HepG2 (cell line): Measurements from ENCODE around the gene CHMP1A. TPM values are rescaled to one million over a fixed set of nuclear protein-coding genes. Genes with fewer than 3 reads are reported as not detected.

ENCODE experiments used
- ATRX ChIP-seq: sonication (generic); formaldehyde crosslinking; IDR thresholded peaks from 2 replicates; pipeline ENCODE4 v1.4.0; 2020; ENCODE audit warnings: missing genetic modification reagents, borderline replicate concordance
- CENPT ChIP-seq: sonication (generic); formaldehyde crosslinking; IDR thresholded peaks from 2 replicates; pipeline ENCODE4 v1.8.0; 2022; ENCODE audit warnings: low read depth, mild to moderate bottlenecking, moderate library complexity, missing genetic modification reagents
- ETV5 ChIP-seq: IDR thresholded peaks from 2 replicates; pipeline ENCODE4 v1.6.1; 2018; ENCODE audit warnings: missing biosample characterization, missing genetic modification reagents, inconsistent platforms, borderline replicate concordance
- FOXJ3 ChIP-seq: sonication (generic); formaldehyde crosslinking; IDR thresholded peaks from 2 replicates; pipeline ENCODE4 v1.4.0; 2020; ENCODE audit warnings: missing genetic modification reagents, mild to moderate bottlenecking, borderline replicate concordance
- JUND ChIP-seq: sonication (generic); formaldehyde crosslinking; IDR thresholded peaks from 2 replicates; pipeline ENCODE4 v1.8.0; 2022; ENCODE audit warnings: mild to moderate bottlenecking, missing genetic modification reagents
- KDM4B ChIP-seq: sonication (generic); formaldehyde crosslinking; IDR thresholded peaks from 2 replicates; pipeline ENCODE4 v1.4.0; 2020; ENCODE audit warnings: missing genetic modification reagents
- MZF1 ChIP-seq: sonication (generic); formaldehyde crosslinking; IDR thresholded peaks from 2 replicates; pipeline ENCODE4 v1.8.1; 2023; ENCODE audit warnings: mild to moderate bottlenecking, missing genetic modification reagents, borderline replicate concordance
- PTBP1 ChIP-seq: fragments of 200-400 bp; formaldehyde crosslinking; IDR thresholded peaks from 2 replicates; pipeline ENCODE4 v1.6.1; 2018; ENCODE audit warnings: low read length, low read depth; ENCODE audit not compliant: poor library complexity, severe bottlenecking
- TAF15 ChIP-seq: fragments of 200-400 bp; formaldehyde crosslinking; IDR thresholded peaks from one replicate; pipeline ENCODE4 v1.6.1; 2018; ENCODE audit warnings: mild to moderate bottlenecking, low read depth, low read length; ENCODE audit not compliant: poor library complexity, severe bottlenecking
- ZBTB8A ChIP-seq: sonication (generic); formaldehyde crosslinking; IDR thresholded peaks from 2 replicates; pipeline ENCODE4 v1.4.0; 2020; ENCODE audit warnings: mild to moderate bottlenecking, low read depth, missing genetic modification reagents, borderline replicate concordance
- ZFP62 ChIP-seq: sonication (generic); formaldehyde crosslinking; IDR thresholded peaks from 2 replicates; pipeline ENCODE4 v1.4.0; 2020; ENCODE audit warnings: missing genetic modification reagents
- ZNF441 ChIP-seq: sonication (generic); formaldehyde crosslinking; IDR thresholded peaks from 2 replicates; pipeline ENCODE4 v1.7.0; 2021; ENCODE audit warnings: missing genetic modification reagents, borderline replicate concordance
- ZNF616 ChIP-seq: sonication (generic); formaldehyde crosslinking; IDR thresholded peaks from 2 replicates; pipeline ENCODE4 v1.5.0; 2020; ENCODE audit warnings: low read depth, mild to moderate bottlenecking, missing genetic modification reagents
- polyA plus RNA-seq, 8 experiments: library from polyadenylated mRNA; depleted of rRNA in 3 of 8; stranded (reverse) in 7 of 8; unstranded in 1 of 8; fragments of >200 nt; fragmentation: Illumina TruSeq in 4 of 8; extraction: Trizol in 4 of 8; gene quantifications; 2 replicates each; pipeline versions ENCODE4 v1.2.1 to v1.2.3, GENCODE V29; 2011 to 2016; ENCODE audit warnings: low read depth in 4 of 8, missing spikeins in 1 of 8, mixed read lengths in 1 of 8; ENCODE audit not compliant: insufficient read depth in 1 of 8
- total RNA-seq, 5 experiments: library from RNA; depleted of rRNA; stranded (reverse); fragments of >200 nt; fragmentation: Illumina TruSeq; extraction: Trizol; gene quantifications; 2 replicates each; pipeline ENCODE4 v1.2.3, GENCODE V29; 2016; ENCODE audit warnings: low read depth in 1 of 5
- TF ChIP-seq, protein P1 (sequence below): sonication (generic); formaldehyde crosslinking; IDR thresholded peaks from 2 replicates; pipeline ENCODE4 v1.4.0; 2020; ENCODE audit warnings: mild to moderate bottlenecking, missing genetic modification reagents
- TF ChIP-seq, protein P2 (sequence below): sonication (generic); formaldehyde crosslinking; IDR thresholded peaks from 2 replicates; pipeline ENCODE4 v1.5.0; 2020; ENCODE audit warnings: mild to moderate bottlenecking, missing genetic modification reagents, borderline replicate concordance

CHMP1A gene
- total and polyA plus RNA-seq, 2 of the 13 experiments (the other 11 are each of a cell fraction or from before 2014, with no cell fraction given) = 69.4 to 73.3 TPM

DNA sequence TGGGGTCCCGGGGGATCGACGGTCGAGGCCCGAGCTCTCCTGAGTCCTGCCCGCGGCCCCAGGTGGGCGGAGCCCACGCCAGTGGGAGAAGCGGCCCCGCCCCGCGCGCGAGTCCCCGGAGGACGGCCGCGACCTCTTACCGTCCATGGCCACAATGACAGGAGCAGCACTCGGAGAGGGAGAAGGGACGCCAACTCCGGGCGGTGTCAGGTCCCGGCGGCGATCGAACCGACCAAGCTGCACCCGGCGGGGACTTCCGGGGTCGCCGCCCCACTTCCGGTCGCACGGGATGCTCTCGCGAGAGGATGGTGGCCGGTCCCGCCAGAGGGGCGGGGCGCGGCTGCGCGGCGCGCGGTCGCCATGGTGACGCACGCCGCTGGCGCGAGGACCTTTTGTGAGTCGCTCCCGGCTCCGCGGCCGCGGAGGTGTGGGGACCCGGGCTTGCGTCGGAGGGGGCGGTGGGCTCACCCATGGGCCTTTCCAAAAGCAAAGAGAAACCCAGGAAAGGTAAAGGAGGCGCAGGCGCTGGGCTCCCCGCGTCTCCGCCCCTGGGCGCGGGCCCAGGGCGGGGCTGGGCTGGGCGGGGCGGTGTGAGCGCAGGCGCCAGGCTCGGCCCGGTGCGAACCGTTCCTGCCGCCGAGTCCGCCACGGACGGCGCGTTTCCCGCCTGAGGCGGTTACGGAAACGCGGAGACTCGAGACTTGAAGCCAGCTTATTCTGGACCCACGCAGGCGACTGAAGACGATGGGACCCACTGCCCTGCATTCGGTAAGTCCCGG is at the start of gene CHMP1A, which contains the start of gene SPATA33 (continued):
- no peak; the same call in 1 of the 2 replicates for TF ChIP-seq ZNF616 (CRISPR knock-in tag)
- TF ChIP-seq TAF15 = peak; percentile 45
- TF ChIP-seq MZF1 = no peak
- TF ChIP-seq, protein P1, sequence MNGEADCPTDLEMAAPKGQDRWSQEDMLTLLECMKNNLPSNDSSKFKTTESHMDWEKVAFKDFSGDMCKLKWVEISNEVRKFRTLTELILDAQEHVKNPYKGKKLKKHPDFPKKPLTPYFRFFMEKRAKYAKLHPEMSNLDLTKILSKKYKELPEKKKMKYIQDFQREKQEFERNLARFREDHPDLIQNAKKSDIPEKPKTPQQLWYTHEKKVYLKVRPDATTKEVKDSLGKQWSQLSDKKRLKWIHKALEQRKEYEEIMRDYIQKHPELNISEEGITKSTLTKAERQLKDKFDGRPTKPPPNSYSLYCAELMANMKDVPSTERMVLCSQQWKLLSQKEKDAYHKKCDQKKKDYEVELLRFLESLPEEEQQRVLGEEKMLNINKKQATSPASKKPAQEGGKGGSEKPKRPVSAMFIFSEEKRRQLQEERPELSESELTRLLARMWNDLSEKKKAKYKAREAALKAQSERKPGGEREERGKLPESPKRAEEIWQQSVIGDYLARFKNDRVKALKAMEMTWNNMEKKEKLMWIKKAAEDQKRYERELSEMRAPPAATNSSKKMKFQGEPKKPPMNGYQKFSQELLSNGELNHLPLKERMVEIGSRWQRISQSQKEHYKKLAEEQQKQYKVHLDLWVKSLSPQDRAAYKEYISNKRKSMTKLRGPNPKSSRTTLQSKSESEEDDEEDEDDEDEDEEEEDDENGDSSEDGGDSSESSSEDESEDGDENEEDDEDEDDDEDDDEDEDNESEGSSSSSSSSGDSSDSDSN (CRISPR knock-in tag) = peak; percentile 46; the same call in 1 of the 2 replicates
- no peak for TF ChIP-seq ATRX
- 0 out of 2 replicates have a peak, but pooled peaks have one; percentile 52 for TF ChIP-seq ZBTB8A (CRISPR knock-in tag)
- TF ChIP-seq ETV5 (CRISPR knock-in tag) = peak; percentile 93
- TF ChIP-seq JUND (CRISPR knock-in tag) = 0 out of 2 replicates have a peak, but pooled peaks have one; percentile 12
- TF ChIP-seq KDM4B (CRISPR knock-in tag) = 0 out of 2 replicates have a peak, but pooled peaks have one; percentile 77
- TF ChIP-seq ZNF441 (CRISPR knock-in tag) = peak; percentile 39
- TF ChIP-seq ZFP62 = no peak
- TF ChIP-seq CENPT (CRISPR knock-in tag) = peak; percentile 31; the same call in 1 of the 2 replicates
- no peak for TF ChIP-seq FOXJ3
- no peak for TF ChIP-seq PTBP1
- TF ChIP-seq, protein P2, sequence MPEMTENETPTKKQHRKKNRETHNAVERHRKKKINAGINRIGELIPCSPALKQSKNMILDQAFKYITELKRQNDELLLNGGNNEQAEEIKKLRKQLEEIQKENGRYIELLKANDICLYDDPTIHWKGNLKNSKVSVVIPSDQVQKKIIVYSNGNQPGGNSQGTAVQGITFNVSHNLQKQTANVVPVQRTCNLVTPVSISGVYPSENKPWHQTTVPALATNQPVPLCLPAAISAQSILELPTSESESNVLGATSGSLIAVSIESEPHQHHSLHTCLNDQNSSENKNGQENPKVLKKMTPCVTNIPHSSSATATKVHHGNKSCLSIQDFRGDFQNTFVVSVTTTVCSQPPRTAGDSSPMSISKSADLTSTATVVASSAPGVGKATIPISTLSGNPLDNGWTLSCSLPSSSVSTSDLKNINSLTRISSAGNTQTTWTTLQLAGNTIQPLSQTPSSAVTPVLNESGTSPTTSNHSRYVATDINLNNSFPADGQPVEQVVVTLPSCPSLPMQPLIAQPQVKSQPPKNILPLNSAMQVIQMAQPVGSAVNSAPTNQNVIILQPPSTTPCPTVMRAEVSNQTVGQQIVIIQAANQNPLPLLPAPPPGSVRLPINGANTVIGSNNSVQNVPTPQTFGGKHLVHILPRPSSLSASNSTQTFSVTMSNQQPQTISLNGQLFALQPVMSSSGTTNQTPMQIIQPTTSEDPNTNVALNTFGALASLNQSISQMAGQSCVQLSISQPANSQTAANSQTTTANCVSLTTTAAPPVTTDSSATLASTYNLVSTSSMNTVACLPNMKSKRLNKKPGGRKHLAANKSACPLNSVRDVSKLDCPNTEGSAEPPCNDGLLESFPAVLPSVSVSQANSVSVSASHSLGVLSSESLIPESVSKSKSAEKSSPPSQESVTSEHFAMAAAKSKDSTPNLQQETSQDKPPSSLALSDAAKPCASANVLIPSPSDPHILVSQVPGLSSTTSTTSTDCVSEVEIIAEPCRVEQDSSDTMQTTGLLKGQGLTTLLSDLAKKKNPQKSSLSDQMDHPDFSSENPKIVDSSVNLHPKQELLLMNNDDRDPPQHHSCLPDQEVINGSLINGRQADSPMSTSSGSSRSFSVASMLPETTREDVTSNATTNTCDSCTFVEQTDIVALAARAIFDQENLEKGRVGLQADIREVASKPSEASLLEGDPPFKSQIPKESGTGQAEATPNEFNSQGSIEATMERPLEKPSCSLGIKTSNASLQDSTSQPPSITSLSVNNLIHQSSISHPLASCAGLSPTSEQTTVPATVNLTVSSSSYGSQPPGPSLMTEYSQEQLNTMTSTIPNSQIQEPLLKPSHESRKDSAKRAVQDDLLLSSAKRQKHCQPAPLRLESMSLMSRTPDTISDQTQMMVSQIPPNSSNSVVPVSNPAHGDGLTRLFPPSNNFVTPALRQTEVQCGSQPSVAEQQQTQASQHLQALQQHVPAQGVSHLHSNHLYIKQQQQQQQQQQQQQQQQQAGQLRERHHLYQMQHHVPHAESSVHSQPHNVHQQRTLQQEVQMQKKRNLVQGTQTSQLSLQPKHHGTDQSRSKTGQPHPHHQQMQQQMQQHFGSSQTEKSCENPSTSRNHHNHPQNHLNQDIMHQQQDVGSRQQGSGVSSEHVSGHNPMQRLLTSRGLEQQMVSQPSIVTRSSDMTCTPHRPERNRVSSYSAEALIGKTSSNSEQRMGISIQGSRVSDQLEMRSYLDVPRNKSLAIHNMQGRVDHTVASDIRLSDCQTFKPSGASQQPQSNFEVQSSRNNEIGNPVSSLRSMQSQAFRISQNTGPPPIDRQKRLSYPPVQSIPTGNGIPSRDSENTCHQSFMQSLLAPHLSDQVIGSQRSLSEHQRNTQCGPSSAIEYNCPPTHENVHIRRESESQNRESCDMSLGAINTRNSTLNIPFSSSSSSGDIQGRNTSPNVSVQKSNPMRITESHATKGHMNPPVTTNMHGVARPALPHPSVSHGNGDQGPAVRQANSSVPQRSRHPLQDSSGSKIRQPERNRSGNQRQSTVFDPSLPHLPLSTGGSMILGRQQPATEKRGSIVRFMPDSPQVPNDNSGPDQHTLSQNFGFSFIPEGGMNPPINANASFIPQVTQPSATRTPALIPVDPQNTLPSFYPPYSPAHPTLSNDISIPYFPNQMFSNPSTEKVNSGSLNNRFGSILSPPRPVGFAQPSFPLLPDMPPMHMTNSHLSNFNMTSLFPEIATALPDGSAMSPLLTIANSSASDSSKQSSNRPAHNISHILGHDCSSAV (CRISPR knock-in tag) = no peak
